IMR-90 (cell line): ENCODE results near the gene GNB1L. TPM values are rescaled to one million over a fixed set of nuclear protein-coding genes. Genes with fewer than 3 reads are reported as not detected.

Experiments used
- ATAC-seq: fragments of 200-7000 bp; cut with Tn5 transposase; 2 replicates; pipeline ENCODE4 v1.9.1; 2020; ENCODE audit warnings: low read depth, mild to moderate bottlenecking, moderate library complexity
- BruUV-seq: library from RNA; stranded (reverse); fragments of 400-500 nt; replicated peaks from 2 replicates; lab custom pipeline; 2021; lab: Mats Ljungman, UMichigan
- CTCF ChIA-PET: fragments of 300-600 bp; formaldehyde crosslinking; extraction: SDS; loops from one replicate; lab custom pipeline; 2021; ENCODE audit warnings: antibody characterized with exemption; lab: Yijun Ruan, JAX
- POLR2A ChIA-PET: fragments of 300-600 bp; sonication (Branson Sonifier 250); formaldehyde crosslinking; loops from one replicate; lab custom pipeline; 2022; ENCODE audit warnings: antibody characterized with exemption; ENCODE audit not compliant: unreplicated experiment; lab: Charles Lee
- DNase-seq: peaks from one replicate; pipeline ENCODE4 v3.0.0; 2013
- H2AFZ ChIP-seq: replicated peaks from 2 replicates; pipeline ENCODE3; 2013; ENCODE audit warnings: low read length, mild to moderate bottlenecking; ENCODE audit not compliant: poor library complexity
- H2AK5ac ChIP-seq: 2 replicates; pipeline ENCODE4 v1.6.1; 2013; ENCODE audit warnings: low read depth, low read length, inconsistent platforms
- H2AK9ac ChIP-seq: replicated peaks from 2 replicates; pipeline ENCODE3; 2013; ENCODE audit warnings: mild to moderate bottlenecking, low read depth, low read length, moderate library complexity; ENCODE audit not compliant: poor library complexity
- H2BK120ac ChIP-seq: 2 replicates; pipeline ENCODE4 v1.6.1; 2013; ENCODE audit warnings: low read depth, low read length, inconsistent platforms
- H2BK15ac ChIP-seq: 3 replicates; pipeline ENCODE4 v1.6.1; 2013; ENCODE audit warnings: low read depth, low read length, inconsistent platforms
- H2BK20ac ChIP-seq: 2 replicates; pipeline ENCODE4 v1.6.1; 2013; ENCODE audit warnings: low read depth, mild to moderate bottlenecking, inconsistent platforms, low read length, moderate library complexity
- H2BK5ac ChIP-seq: 2 replicates; pipeline ENCODE4 v1.6.1; 2013; ENCODE audit warnings: mild to moderate bottlenecking, low read depth, low read length, inconsistent platforms; ENCODE audit not compliant: poor library complexity, severe bottlenecking
- H3K14ac ChIP-seq: replicated peaks from 2 replicates; pipeline ENCODE4 v1.6.1; 2013; ENCODE audit warnings: low read depth, low read length, inconsistent platforms
- H3K18ac ChIP-seq: 2 replicates; pipeline ENCODE4 v1.6.1; 2013; ENCODE audit warnings: low read depth, low read length, control low read depth
- H3K23ac ChIP-seq: 2 replicates; pipeline ENCODE4 v1.6.1; 2013; ENCODE audit warnings: low read depth, low read length, inconsistent platforms
- H3K27ac ChIP-seq: 2 replicates; pipeline ENCODE4 v1.5.1; 2013; ENCODE audit warnings: mild to moderate bottlenecking, control low read depth, low read length; ENCODE audit not compliant: insufficient read depth
- H3K27me3 ChIP-seq: 2 replicates; pipeline ENCODE4 v1.6.1; 2013; ENCODE audit warnings: low read length; ENCODE audit not compliant: control insufficient read depth, insufficient read depth
- H3K36me3 ChIP-seq: 2 replicates; pipeline ENCODE4 v1.6.1; 2013; ENCODE audit warnings: low read length, mixed read lengths; ENCODE audit not compliant: control insufficient read depth, insufficient read depth
- H3K4ac ChIP-seq: 2 replicates; pipeline ENCODE4 v1.6.1; 2013; ENCODE audit warnings: low read depth, low read length, inconsistent platforms
- H3K4me1 ChIP-seq: 2 replicates; pipeline ENCODE4 v1.6.1; 2013; ENCODE audit warnings: low read length, mixed read lengths; ENCODE audit not compliant: control insufficient read depth, insufficient read depth
- H3K4me2 ChIP-seq: 2 replicates; pipeline ENCODE4 v1.6.1; 2013; ENCODE audit warnings: low read depth, mild to moderate bottlenecking, control low read depth, low read length, moderate library complexity
- H3K4me3 ChIP-seq: 2 replicates; pipeline ENCODE4 v1.5.1; 2013; ENCODE audit warnings: low read depth, mild to moderate bottlenecking, control low read depth, low read length, moderate library complexity; ENCODE audit not compliant: insufficient read depth
- H3K56ac ChIP-seq: 2 replicates; pipeline ENCODE4 v1.6.1; 2013; ENCODE audit warnings: low read length, inconsistent platforms; ENCODE audit not compliant: insufficient read depth; ENCODE audit errors: extremely low read depth
- H3K79me1 ChIP-seq, 2 experiments: 2 replicates each; pipeline ENCODE4 v1.6.1; 2013; ENCODE audit warnings: low read length in 2 of 2, inconsistent platforms in 1 of 2, low read depth in 1 of 2
- H3K9ac ChIP-seq: 2 replicates; pipeline ENCODE4 v1.6.1; 2013; ENCODE audit warnings: low read depth, low read length, control low read depth
- H3K9me1 ChIP-seq: 2 replicates; pipeline ENCODE4 v1.6.1; 2013; ENCODE audit warnings: low read length, inconsistent platforms; ENCODE audit not compliant: insufficient read depth
- H3K9me3 ChIP-seq: 2 replicates; pipeline ENCODE4 v1.6.1; 2013; ENCODE audit warnings: low read length; ENCODE audit not compliant: control insufficient read depth, insufficient read depth
- H4K20me1 ChIP-seq: 2 replicates; pipeline ENCODE4 v1.6.1; 2013; ENCODE audit warnings: low read length, inconsistent platforms; ENCODE audit not compliant: insufficient read depth
- H4K5ac ChIP-seq: 2 replicates; pipeline ENCODE4 v1.6.1; 2013; ENCODE audit warnings: mild to moderate bottlenecking, low read depth, low read length, control low read depth
- H4K8ac ChIP-seq, 2 experiments: 2 replicates each; pipeline ENCODE4 v1.6.1; 2013; ENCODE audit warnings: low read depth in 2 of 2, low read length in 2 of 2, control low read depth in 1 of 2, inconsistent platforms in 1 of 2
- H4K91ac ChIP-seq: 2 replicates; pipeline ENCODE4 v1.6.1; 2013; ENCODE audit warnings: low read depth, low read length, inconsistent platforms; ENCODE audit not compliant: insufficient read depth
- BHLHE40 ChIP-seq: fragments of 150-350 bp; IDR thresholded peaks from 2 replicates; pipeline ENCODE4 v1.6.1; 2016; ENCODE audit warnings: mild to moderate bottlenecking, low read depth, low read length
- CEBPB ChIP-seq: IDR thresholded peaks from 2 replicates; pipeline ENCODE4 v1.6.1; 2012; ENCODE audit warnings: low read depth, low read length, improper control_type of control experiment
- CHD1 ChIP-seq: IDR thresholded peaks from 2 replicates; pipeline ENCODE4 v1.6.1; 2012; ENCODE audit warnings: low read depth, low read length, improper control_type of control experiment
- CTCF ChIP-seq: conservative IDR thresholded peaks from 2 replicates; pipeline ENCODE4 v1.5.1; 2012; ENCODE audit warnings: mild to moderate bottlenecking, low read depth, low read length, improper control_type of control experiment
- ELK1 ChIP-seq: fragments of 150-350 bp; IDR thresholded peaks from 2 replicates; pipeline ENCODE4 v1.6.1; 2016; ENCODE audit warnings: low read depth, mild to moderate bottlenecking, low read length, moderate library complexity, borderline replicate concordance
- FOS ChIP-seq: fragments of 150-350 bp; IDR thresholded peaks from 2 replicates; pipeline ENCODE4 v1.6.1; 2016; ENCODE audit warnings: low read depth, low read length
- MAFK ChIP-seq: IDR thresholded peaks from 2 replicates; pipeline ENCODE4 v1.6.1; 2012; ENCODE audit warnings: low read depth, low read length, improper control_type of control experiment
- MXI1 ChIP-seq: IDR thresholded peaks from 2 replicates; pipeline ENCODE4 v1.6.1; 2012; ENCODE audit warnings: low read depth, mild to moderate bottlenecking, low read length, moderate library complexity, borderline replicate concordance
- NFE2L2 ChIP-seq: fragments of 150-350 bp; IDR thresholded peaks from 2 replicates; pipeline ENCODE4 v1.6.1; 2016; ENCODE audit warnings: low read depth, mild to moderate bottlenecking, low read length
- POLR2A ChIP-seq: IDR thresholded peaks from 2 replicates; pipeline ENCODE4 v1.6.1; 2012; ENCODE audit warnings: mild to moderate bottlenecking, low read depth, low read length
- RAD21 ChIP-seq: IDR thresholded peaks from 2 replicates; pipeline ENCODE4 v1.6.1; 2012; ENCODE audit warnings: low read length, improper control_type of control experiment
- RCOR1 ChIP-seq: IDR thresholded peaks from 2 replicates; pipeline ENCODE4 v1.6.1; 2012; ENCODE audit warnings: mild to moderate bottlenecking, low read length, improper control_type of control experiment; ENCODE audit not compliant: insufficient replicate concordance
- RFX5 ChIP-seq: IDR thresholded peaks from 2 replicates; pipeline ENCODE4 v1.8.0; 2012; ENCODE audit warnings: low read depth, mild to moderate bottlenecking, low read length, moderate library complexity
- USF2 ChIP-seq: fragments of 150-350 bp; IDR thresholded peaks from 2 replicates; pipeline ENCODE4 v1.6.1; 2017; ENCODE audit warnings: mild to moderate bottlenecking, antibody characterized with exemption, low read length, low read depth
- WGBS, 2 experiments: methylation state at CpG; one replicate each; pipeline versions ENCODE4 v1.1.5 to v1.1.7; 2013; ENCODE audit warnings: missing lambda C conversion rate in 2 of 2; ENCODE audit not compliant: insufficient read length in 1 of 2; ENCODE audit errors: extremely low coverage in 2 of 2; 5-methylcytosine and 5-hydroxymethylcytosine counted together
- dilution Hi-C: fragments of 300-500 bp; cut with HindIII; formaldehyde crosslinking; loops from one replicate; pipeline ENCODE4 v1.14.3; 2018; ENCODE audit warnings: low sequenced_read_pairs; ENCODE audit not compliant: unreplicated experiment
- in situ Hi-C: fragments of 300-500 bp; cut with MboI; formaldehyde crosslinking; loops from 3 replicates; pipeline ENCODE4 v1.14.3; 2019; ENCODE audit warnings: low sequenced_read_pairs, inconsistent platforms, mixed read lengths
- intact Hi-C: fragments of 100-400 bp; cut with micrococcal nuclease; formaldehyde crosslinking; loops from 2 replicates; pipeline ENCODE4 v1.10.0; 2022
- polyA plus RNA-seq, 3 experiments: library from polyadenylated mRNA; depleted of rRNA; stranded (reverse); fragments of >200 nt; gene quantifications; 2 replicates each; pipeline ENCODE4 v1.2.3, GENCODE V29; 2012; ENCODE audit warnings: low replicate concordance in 1 of 3
- total RNA-seq: library from RNA; depleted of rRNA; stranded (reverse); fragments of >200 nt; gene quantifications from 2 replicates; pipeline ENCODE4 v1.2.3, GENCODE V29; 2012

The GNB1L gene
- total and polyA plus RNA-seq, 2 of the 4 experiments (the other 2 are of a cell fraction): 2.5 to 4.4 TPM

GRCh38 chr22:19811811-19812771 is 42.6 kb downstream of the GNB1L start:
- Histone ChIP-seq H2BK20ac (no peak overlapping the region), H3K79me1 (no peaks in the 10 kb centered on the region), H3K4me3 (no peak overlapping the region), H2AK5ac (no peak overlapping the region), H3K4me1 (peaks cover 9% of the 10 kb centered on the region), H3K23ac (no peak overlapping the region), H3K56ac (no peak overlapping the region), H2BK5ac (no peak overlapping the region), H2BK15ac (no peak overlapping the region), H3K36me3 (no peaks in the 10 kb centered on the region), H2BK120ac (no peak overlapping the region), H4K5ac (no peak overlapping the region), H4K91ac (no peak overlapping the region), H2AK9ac (peak overlapping the region; percentile 1), H2AFZ (no peak overlapping the region), H3K27me3 (no peaks in the 10 kb centered on the region), H3K14ac (no peak overlapping the region), H3K27ac (no peak overlapping the region), H4K8ac (no peak overlapping the region), H3K4me2 (no peak overlapping the region), H3K9me3 (no peaks in the 10 kb centered on the region), H3K9me1 (peaks cover 7% of the 10 kb centered on the region; the same call in 1 of the 2 replicates), H4K20me1 (0 out of 2 replicates have a peak, but pooled peaks cover 5% of the 10 kb centered on the region), H3K9ac (no peak overlapping the region), H3K4ac (no peak overlapping the region), H3K18ac (no peak overlapping the region)
- intact Hi-C loops: no loop called here
- in situ Hi-C loops: no loop called here
- dilution Hi-C loops: no loop called here
- ATAC-seq (no peak), DNase-seq (no peak)
- 76% methylated on average over 26 of the region's 36 CpGs; no CpG with 5 or more reads in 1 of the 2 experiments for WGBS, 2 experiments
- ChIA-PET CTCF (interaction anchor here (1.0 kb wide), 1 partner anchor 11 kb away, joined by 3 read pairs; no protein-coding TSS in a partner anchor), POLR2A (no interaction called here)
- BruUV-seq: no TSS peak
- TF ChIP-seq RFX5 (no peak), CTCF (no peak), ELK1 (no peak), RAD21 (no peak), USF2 (no peak), NFE2L2 (no peak), BHLHE40 (no peak), CHD1 (no peak), CEBPB (no peak), RCOR1 (no peak), FOS (no peak), MAFK (no peak), MXI1 (no peak), POLR2A (no peak)
